ENCODE results near the gene RAG2. TPM values are rescaled to one million over a fixed set of nuclear protein-coding genes. Genes with fewer than 3 reads are reported as not detected.

The RAG2 gene
- total and polyA plus RNA-seq, 2 donors (not counting 3 experiments of a cell fraction or from before 2014, with no cell fraction given), result not detected

DNA sequence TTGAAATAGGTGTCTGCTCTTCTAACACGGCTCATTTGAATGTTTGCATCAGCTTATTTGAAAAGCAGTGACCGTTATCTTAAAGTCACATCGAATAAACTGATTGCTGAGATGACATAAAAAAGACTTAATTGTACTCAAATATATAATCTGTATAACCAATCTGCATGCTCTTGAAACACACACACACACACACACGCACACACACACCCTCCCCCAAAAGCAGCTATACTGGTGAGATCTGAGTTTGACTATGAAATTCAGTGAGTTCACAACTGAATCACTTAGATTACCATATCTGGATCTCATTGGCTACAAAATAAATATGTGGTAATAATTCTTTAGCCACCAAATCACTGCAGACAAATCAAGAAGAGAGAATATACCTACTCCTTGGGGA is 7.5 kb downstream of the RAG2 start:
- H3K4me3 ChIP-seq (replicated peaks in 1 of 3; ENCODE audit: insufficient read depth in 1 of 3, low read depth in 1 of 3, low read length in 3 of 3), result no peak overlapping the region
- BruUV-seq (replicated peaks), result no TSS peak
- peaks cover 6 to 25% of the 10 kb centered on the region in 2 experiments for H3K27me3 ChIP-seq (ENCODE audit: control insufficient read depth in 2 of 2, insufficient read depth in 2 of 2, low read length in 2 of 2)
- no peaks in the 10 kb centered on the region for H3K36me3 ChIP-seq (ENCODE audit: control insufficient read depth in 2 of 2, extremely low read depth in 1 of 2, insufficient read depth in 2 of 2, low read length in 2 of 2)
- no peaks in the 10 kb centered on the region for H3K79me2 ChIP-seq (ENCODE audit: control insufficient read depth, insufficient read depth, low read length)
- H3K9me1 ChIP-seq (replicated peaks; ENCODE audit: control insufficient read depth, extremely low read depth, insufficient read depth, low read length), result no peaks in the 10 kb centered on the region
- POLR2A ChIA-PET, result no interaction called here
- intact Hi-C loops (cut with micrococcal nuclease), result no loop called here
- DNase-seq (ENCODE audit: low read depth, low spot score) (no peak), FAIRE-seq (no peak)
- H3K9me3 ChIP-seq (replicated peaks; ENCODE audit: control insufficient read depth, insufficient read depth, low read length), result no peaks in the 10 kb centered on the region
- no peak overlapping the region for H3K9ac ChIP-seq (replicated peaks; ENCODE audit: extremely low read depth, insufficient read depth, low read length)
- no peaks in the 10 kb centered on the region for H4K20me1 ChIP-seq (replicated peaks; ENCODE audit: control insufficient read depth, extremely low read depth, insufficient read depth, low read length)
- dilution Hi-C loops (cut with MboI; ENCODE audit: extremely low pct_ligation_motif_present, low sequenced_read_pairs), result no loop called here
- CTCF ChIA-PET, result no interaction called here
- no peak overlapping the region for H3K4me2 ChIP-seq (ENCODE audit: insufficient read depth, low read length)
- peaks cover 5% of the 10 kb centered on the region for H3K4me1 ChIP-seq (ENCODE audit: control insufficient read depth, extremely low read depth, insufficient read depth, low read length)
- no peak overlapping the region for H3K27ac ChIP-seq (ENCODE audit: insufficient read depth, low read depth, low read length)
- TF ChIP-seq, protein P1, sequence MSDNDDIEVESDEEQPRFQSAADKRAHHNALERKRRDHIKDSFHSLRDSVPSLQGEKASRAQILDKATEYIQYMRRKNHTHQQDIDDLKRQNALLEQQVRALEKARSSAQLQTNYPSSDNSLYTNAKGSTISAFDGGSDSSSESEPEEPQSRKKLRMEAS (IDR thresholded peaks at IDR 0.05; ENCODE audit: insufficient read depth, insufficient read length), result no peak
- TF ChIP-seq POLR2AphosphoS5 (IDR thresholded peaks at IDR 0.05; ENCODE audit: insufficient read depth, low read depth, low read length) (no peak), JUN (IDR thresholded peaks at IDR 0.05; ENCODE audit: borderline replicate concordance, insufficient read depth, insufficient read length, low read depth) (no peak)
- H2AFZ ChIP-seq (ENCODE audit: low read depth, low read length), result no peak overlapping the region

DNA sequence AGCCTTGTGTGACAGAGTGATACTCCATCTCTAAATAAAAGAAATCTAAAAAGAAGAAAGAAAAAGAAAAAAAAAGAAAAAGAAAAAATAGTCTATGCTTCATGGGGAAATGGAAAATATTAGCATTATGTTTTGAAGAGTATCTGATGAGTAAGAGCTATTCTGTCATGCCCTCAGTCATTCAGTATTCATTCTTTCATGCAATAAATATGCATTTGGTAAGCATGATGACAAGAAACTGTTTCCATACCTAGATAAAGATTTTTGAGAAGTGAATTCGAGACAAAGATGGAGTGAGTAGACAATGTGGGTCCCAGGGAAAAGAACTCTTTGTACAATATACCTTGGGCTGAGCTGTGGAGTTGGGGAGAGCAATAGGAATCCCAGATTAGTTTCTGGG is 9.9 kb downstream of the RAG2 start:
- CTCF ChIA-PET, result interaction anchor here (0.7 to 1.0 kb wide), 3 partner anchors 17 to 159 kb away, joined by 3 read pairs; no protein-coding TSS in a partner anchor
- BruUV-seq (replicated peaks), result no TSS peak

More for the DNA sequence above, 9.9 kb downstream of the RAG2 start:
- Histone ChIP-seq H3K36me3 (ENCODE audit: control insufficient read depth in 2 of 2, extremely low read depth in 1 of 2, insufficient read depth in 2 of 2, low read length in 2 of 2) (no peaks in the 10 kb centered on the region), H3K27me3 (ENCODE audit: control insufficient read depth in 2 of 2, insufficient read depth in 2 of 2, low read length in 2 of 2) (peaks cover 6 to 25% of the 10 kb centered on the region in 2 experiments), H3K27ac (ENCODE audit: insufficient read depth, low read depth, low read length) (no peak overlapping the region), H3K9me3 (replicated peaks; ENCODE audit: control insufficient read depth, insufficient read depth, low read length) (no peaks in the 10 kb centered on the region), H3K9ac (replicated peaks; ENCODE audit: extremely low read depth, insufficient read depth, low read length) (no peak overlapping the region), H3K4me3 (replicated peaks in 1 of 3; ENCODE audit: insufficient read depth in 1 of 3, low read depth in 1 of 3, low read length in 3 of 3) (no peak overlapping the region), H3K4me1 (ENCODE audit: control insufficient read depth, extremely low read depth, insufficient read depth, low read length) (no peaks in the 10 kb centered on the region), H4K20me1 (replicated peaks; ENCODE audit: control insufficient read depth, extremely low read depth, insufficient read depth, low read length) (no peaks in the 10 kb centered on the region), H3K79me2 (ENCODE audit: control insufficient read depth, insufficient read depth, low read length) (no peaks in the 10 kb centered on the region), H2AFZ (ENCODE audit: low read depth, low read length) (no peak overlapping the region), H3K4me2 (ENCODE audit: insufficient read depth, low read length) (no peak overlapping the region), H3K9me1 (replicated peaks; ENCODE audit: control insufficient read depth, extremely low read depth, insufficient read depth, low read length) (no peaks in the 10 kb centered on the region)
- no peak for DNase-seq (ENCODE audit: low read depth, low spot score)
- FAIRE-seq, result no peak
- dilution Hi-C loops (cut with MboI; ENCODE audit: extremely low pct_ligation_motif_present, low sequenced_read_pairs) (no loop called here), intact Hi-C loops (cut with micrococcal nuclease) (no loop called here)
- POLR2A ChIA-PET, result no interaction called here
- TF ChIP-seq JUN (IDR thresholded peaks at IDR 0.05; ENCODE audit: borderline replicate concordance, insufficient read depth, insufficient read length, low read depth) (no peak), GATA2 (IDR thresholded peaks at IDR 0.05; ENCODE audit: insufficient read depth, insufficient read length, low read depth, low read length) (no peak), FOS (IDR thresholded peaks at IDR 0.05; ENCODE audit: borderline replicate concordance, insufficient read depth, low read length) (no peak), MYC (IDR thresholded peaks at IDR 0.05; ENCODE audit: low read depth, low read length) (no peak), POLR2A (IDR thresholded peaks at IDR 0.05; ENCODE audit: low read depth, low read length) (no peak), POLR2AphosphoS5 (IDR thresholded peaks at IDR 0.05; ENCODE audit: insufficient read depth, low read depth, low read length) (no peak), EZH2 (IDR thresholded peaks at IDR 0.05; ENCODE audit: borderline replicate concordance, low read depth, low read length, severe bottlenecking) (no peak)
- TF ChIP-seq, protein P2, sequence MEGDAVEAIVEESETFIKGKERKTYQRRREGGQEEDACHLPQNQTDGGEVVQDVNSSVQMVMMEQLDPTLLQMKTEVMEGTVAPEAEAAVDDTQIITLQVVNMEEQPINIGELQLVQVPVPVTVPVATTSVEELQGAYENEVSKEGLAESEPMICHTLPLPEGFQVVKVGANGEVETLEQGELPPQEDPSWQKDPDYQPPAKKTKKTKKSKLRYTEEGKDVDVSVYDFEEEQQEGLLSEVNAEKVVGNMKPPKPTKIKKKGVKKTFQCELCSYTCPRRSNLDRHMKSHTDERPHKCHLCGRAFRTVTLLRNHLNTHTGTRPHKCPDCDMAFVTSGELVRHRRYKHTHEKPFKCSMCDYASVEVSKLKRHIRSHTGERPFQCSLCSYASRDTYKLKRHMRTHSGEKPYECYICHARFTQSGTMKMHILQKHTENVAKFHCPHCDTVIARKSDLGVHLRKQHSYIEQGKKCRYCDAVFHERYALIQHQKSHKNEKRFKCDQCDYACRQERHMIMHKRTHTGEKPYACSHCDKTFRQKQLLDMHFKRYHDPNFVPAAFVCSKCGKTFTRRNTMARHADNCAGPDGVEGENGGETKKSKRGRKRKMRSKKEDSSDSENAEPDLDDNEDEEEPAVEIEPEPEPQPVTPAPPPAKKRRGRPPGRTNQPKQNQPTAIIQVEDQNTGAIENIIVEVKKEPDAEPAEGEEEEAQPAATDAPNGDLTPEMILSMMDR (IDR thresholded peaks at IDR 0.05; ENCODE audit: extremely low read depth in 1 of 2, insufficient read depth in 1 of 2, low read depth in 1 of 2, low read length in 2 of 2), result no peak
- TF ChIP-seq, protein P1 (IDR thresholded peaks at IDR 0.05; ENCODE audit: insufficient read depth, insufficient read length), result no peak

All from endothelial cell of umbilical vein (primary cell).